HG03565 (cell line): ENCODE data around the gene MCOLN3.
"Not testable (repeated sequence)": the region's sequence is repeated elsewhere in the genome, so short reads cannot be mapped to it uniquely, and the experiment has no call there.

Experiments used
- ATAC-seq: cut with Tn5 transposase; IDR thresholded peaks from one replicate; pipeline ENCODE4 v1.9.1; 2021; ENCODE audit warnings: mild to moderate bottlenecking, moderate library complexity; ENCODE audit not compliant: unreplicated experiment

MCOLN3 gene

DNA sequence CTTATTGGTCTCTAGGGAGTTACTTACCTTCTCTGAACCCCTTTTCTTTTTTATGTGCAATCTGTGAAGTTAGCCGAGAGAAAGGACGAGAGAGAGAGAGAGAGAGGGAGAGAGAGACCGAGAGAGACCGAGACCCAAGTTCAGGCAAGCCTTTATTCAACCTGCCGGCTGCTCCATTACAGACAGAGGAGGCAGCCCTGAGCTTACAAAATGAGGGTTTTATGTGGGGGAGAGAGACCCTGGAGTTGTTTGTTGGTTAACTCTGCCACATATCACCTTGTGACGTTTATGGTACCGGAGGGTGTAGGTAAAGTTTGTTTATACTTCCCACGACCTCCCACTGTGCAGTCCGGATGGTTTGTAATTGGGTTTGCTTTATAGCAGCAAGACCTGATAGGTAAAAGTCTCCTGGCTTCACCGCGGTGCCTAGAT, 1.5 kb upstream of the MCOLN3 start:
- no peak for ATAC-seq

DNA sequence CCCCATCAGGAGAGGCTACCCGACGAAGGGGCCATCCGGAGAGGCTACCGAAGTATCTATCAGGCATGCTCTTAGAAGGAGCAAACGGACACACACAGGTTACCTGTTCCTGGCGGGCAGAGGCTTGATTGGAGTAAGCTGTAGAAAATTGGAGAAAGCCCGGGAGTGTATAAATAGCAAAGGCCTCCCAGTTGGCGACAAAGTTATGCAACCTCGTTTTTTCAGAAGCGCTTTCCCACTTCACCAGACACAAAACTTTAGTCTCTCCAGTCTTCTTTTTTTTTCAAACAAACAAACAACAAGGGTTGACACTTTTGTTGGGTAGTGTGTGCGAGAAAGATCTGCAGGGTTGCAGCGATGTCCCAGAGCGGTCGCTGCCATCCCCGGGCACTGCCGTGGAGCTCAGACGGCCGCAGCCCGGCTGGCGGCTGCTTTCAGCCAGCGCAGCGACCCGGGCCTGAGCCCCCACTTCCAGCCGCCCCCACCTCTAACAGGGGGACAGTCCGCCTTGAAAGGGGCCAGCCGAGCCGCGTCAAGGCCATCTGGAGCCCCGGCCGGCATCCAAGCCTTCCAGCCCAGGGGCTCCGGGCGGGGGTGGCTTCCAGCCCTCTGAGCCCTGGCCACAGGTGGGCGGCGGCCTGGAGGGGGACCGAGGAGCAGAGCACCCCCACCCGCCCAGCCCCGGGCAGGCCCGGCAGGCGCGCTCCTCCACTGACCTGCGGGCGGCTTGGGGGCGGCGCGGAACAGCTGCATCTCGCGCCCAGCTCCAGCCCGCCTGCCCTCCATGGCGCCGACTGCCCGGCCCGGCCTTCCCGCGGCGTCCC, 616 bp downstream of the MCOLN3 start:
- ATAC-seq: peak; percentile 33

DNA sequence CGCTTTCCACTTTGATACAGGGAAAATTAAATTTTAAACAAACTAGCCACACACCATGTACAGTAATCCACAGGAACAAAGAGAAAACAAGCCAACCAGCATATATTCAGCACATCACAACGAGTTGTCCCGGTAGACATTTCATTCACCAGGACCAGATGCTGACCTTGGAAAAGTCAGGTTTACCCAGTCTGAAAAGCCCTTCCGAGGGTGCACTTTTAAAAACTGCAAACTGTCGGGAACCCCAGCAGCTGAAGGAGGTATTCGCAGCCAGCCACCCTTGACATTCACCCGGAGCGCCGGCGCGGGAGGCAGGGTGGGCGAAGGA, 1.2 kb downstream of the MCOLN3 start:
- no peak for ATAC-seq

DNA sequence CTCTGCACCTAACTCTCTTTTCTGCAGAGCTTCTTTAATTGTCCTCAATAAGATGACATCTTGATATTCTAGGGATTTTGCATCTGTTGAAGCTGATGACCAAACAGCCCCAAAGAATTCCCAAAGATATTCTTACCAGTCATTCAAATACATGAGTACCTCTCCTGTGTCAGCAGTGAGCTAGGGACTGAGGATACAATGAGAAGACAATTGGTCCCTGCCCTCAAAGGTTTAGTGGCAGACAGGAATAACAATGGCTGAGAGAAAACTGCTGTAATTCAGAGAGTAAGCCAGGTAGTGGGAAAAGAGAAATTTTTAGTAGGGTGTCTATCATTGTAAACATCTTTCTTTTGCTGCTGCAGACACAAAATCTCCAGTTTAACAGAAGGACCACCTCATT, 5.9 kb downstream of the MCOLN3 start:
- ATAC-seq: no peak

DNA sequence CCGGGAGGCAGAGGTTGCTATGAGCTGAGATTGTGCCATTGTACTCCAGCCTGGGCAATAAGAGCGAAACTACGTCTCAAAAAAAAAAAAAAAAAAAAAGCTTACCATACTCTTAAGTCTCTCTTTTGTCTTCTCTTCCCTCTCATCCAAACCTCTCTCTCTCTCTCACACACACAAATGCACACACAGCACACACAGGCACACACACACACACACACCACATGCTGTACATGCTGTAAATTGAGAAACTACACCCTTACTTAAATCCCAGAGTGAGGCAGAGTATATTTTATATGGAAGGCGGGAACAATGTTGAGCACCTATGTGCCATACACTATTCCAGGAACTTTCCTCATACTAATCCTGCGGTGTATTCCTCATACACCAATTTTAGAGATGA, 6.5 kb downstream of the MCOLN3 start:
- no peak for ATAC-seq

DNA sequence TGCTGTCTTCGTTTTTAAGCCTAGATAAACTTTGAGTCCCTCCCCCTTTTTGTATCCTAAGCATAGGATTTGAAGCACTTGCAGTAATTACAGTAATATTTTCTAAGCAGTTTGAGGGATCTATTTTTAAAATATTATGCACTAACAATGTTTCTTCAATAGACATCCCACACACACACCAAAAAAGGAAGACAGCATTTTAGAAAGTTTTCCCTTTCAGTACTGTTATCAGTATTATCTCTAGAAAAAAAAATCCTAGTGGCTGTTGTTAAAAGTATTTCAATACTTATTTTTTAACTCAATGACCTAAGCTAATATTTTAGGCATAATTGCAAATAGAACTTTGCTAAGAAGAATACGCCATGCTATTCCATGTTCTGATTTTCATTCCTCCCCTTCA, 15.1 kb downstream of the MCOLN3 start:
- ATAC-seq: no peak

DNA sequence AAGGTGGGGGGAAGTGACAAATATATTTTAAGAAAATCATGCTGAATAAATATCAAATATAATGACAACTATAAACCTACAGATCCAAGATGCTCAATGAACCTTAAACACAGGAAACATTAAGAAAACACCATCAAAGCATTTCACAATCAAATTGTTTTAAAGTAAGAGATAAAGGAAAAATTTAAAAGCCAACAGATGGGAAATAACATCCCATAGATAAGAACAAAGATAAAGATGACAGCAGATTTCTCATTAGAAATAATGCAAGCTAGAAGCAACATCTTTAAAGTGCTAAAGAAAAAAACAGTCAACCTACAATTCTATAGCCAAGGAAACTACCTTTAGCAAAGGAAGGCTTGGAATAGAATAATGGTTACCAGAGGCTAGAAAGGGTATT, 17.8 kb downstream of the MCOLN3 start:
- no peak for ATAC-seq

DNA sequence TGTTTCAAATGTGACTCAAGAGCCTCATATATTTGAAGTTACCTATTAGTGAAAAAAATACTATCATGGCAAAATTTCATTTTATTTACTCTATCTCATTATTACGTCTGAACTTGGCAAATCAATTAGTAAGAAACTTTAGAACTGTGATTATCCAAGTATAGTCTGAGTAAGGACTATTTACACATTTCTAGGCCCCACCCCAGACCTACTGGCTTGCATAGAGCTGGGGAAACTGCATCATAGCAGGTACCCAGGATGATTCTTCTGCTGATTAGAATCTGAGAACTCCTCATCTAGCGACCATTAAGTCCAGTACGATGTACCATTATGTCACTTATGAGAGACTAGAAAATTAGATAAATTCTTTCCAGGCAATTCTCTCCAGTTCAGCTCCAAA, 20.1 kb downstream of the MCOLN3 start:
- no peak for ATAC-seq

DNA sequence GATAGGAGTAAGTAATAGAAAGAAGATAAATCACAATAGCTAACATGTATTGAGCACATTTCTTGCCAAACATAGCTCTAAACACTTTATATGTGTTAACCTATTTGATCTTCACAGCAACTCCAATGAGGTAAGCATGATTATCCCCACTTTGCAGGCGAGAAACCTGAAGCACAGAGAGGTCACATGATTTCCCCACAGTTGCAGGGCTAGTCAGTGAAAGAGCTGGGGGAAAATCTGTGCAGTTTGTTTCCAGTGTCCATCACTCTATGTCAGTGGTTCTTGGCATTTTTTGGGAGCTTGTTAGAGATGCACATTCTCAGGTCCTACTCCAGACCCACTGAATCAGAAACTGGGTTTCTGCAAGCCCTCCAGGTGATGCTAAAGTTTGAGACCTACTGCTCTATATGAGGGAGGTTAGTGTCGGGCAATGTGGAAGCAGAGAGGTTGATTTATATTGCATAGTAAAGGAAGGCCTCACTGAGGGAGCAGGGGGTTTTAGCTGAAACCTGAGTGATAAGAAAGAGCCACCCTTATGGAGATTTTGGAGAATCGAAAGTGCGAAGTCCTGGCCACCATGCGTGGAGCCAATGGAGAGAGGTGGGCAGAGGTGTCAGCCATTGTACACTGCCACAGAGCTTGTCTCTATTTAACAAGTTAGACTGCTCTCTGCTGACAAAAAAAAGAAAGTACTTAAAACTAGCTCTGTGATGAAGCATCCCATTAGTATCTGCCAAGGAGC, 20.9 kb downstream of the MCOLN3 start:
- peak; percentile 80 for ATAC-seq

DNA sequence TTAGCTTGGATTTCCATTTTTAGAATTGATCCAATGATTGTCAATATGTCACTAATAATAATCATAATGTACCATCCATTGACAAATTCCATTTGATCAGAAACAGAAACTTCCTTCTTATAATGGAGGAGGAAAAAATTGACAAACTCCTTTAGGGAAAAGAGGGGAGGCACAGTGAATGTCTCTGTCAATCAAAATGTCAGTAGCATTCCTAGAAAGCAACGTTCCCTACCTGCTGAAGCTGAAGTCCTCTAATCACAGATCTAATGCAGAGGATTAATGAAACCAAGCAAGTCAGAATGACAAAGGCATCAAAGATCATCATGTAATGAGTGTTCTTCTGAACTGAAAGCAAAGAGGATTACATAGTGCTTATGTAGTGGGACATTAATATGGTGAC, 22.4 kb downstream of the MCOLN3 start:
- no peak for ATAC-seq

DNA sequence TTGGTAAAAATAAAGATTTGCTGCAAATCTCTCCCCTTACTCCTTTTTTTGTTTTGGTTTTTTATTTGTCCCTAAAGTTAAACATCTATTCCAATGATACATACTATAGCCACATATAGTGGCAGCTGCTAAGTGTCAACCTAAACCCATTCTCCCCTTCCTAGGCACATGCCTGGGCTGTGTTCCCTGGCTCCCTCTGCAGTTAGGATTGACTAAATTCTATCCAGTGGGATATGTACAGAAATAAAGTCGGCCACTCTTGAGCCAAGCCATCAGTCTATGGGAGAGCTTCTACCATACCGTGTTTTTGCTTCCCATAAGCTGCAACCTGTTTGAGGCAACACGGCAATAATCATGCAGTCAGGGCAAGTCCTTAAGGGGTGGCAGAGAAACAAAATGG, 23.6 kb downstream of the MCOLN3 start:
- ATAC-seq: no peak

DNA sequence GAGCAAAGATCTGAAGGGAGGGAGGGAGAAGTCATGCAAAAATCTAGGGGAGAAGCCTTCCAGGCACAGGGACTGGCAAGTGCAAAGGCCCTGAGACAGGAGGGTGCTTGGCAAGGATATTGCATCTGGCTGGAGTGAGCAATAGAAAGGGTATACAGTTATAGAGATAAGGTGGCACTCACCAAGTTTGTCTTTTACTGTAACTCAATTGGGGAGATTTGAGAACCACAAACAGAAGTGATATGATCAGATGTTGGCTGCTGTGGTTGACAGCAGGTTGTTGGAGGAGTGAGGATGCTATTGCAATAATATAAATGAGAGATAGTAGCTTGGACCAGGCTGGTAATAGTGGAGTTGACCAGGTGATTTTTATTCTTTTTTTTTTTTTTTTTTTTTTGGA, 25.6 kb downstream of the MCOLN3 start:
- ATAC-seq: no peak

DNA sequence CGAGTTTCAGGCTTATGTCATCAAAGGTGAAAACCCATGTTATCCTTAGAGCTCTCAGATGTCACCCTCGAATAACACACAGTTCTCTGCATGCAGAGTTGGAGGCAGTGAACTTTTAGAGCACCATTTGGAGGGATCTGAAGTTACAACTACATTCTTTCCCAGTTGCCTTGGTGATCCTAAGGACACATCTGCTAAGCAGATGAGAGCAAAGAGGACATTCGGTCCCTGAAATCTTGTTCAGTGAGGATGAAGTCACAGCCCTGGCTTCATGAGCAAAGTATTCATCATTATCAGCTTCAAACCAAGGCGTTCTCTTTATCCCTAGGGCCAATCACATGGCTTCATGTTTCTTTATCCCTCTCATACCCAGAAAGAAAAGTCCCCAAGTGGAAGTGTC, 28.3 kb downstream of the MCOLN3 start:
- ATAC-seq: no peak

DNA sequence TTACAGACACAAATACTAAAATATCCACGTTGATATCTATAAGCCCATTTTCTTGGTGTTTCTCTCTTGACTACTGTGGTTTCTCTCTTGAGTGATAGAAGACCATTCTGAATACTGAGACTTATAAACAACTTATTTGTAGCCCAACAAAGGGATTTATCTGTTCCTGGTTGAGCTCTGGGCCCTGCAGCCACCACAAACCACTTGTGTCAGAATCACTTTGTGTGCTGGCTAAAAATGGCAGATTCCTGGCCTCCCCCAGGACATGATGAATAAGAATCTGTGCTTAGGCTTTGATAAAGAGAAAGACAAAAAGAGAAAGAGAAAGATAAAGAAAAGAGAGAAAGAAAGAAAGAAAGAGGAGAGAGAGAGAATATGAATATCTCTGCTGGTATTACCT, 32.5 kb downstream of the MCOLN3 start:
- ATAC-seq: no peak

DNA sequence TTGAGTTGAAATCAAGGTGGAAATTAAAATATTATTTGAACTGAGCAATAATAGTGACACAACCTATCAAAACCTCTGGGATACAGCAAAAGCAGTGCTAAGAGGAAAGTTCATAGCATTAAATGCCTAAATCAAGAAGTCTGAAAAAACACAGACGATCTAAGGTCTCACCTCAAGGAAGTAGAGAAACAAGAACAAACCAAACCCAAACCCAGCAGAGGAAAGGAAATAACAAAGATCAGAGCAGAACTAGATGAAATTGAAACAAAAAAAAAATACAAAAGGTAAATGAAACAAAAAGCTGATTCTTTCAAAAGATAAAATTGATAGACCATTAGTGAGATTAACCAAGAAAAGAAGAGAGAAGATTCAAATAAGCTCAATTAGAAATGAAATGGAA, 42.7 kb downstream of the MCOLN3 start:
- ATAC-seq: not testable (repeated sequence)

DNA sequence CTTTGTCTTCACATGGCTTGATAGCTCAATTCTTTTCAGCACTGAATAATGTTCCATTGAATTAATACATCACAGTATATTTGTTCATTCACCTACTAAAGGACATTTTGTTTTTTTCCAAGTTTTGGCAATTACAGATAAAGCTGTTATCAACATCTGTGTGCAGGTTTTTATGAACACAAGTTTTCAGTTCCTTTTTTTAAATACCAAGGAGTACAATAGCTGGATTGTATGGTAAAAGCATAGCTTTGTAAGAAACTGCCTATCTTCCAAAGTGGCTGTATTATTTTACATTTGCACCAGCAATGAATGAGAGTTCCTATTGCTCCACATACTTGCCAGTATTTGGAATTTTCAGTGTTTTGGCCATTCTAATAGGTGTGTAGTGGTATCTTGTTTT, 46.6 kb downstream of the MCOLN3 start:
- ATAC-seq: no peak

DNA sequence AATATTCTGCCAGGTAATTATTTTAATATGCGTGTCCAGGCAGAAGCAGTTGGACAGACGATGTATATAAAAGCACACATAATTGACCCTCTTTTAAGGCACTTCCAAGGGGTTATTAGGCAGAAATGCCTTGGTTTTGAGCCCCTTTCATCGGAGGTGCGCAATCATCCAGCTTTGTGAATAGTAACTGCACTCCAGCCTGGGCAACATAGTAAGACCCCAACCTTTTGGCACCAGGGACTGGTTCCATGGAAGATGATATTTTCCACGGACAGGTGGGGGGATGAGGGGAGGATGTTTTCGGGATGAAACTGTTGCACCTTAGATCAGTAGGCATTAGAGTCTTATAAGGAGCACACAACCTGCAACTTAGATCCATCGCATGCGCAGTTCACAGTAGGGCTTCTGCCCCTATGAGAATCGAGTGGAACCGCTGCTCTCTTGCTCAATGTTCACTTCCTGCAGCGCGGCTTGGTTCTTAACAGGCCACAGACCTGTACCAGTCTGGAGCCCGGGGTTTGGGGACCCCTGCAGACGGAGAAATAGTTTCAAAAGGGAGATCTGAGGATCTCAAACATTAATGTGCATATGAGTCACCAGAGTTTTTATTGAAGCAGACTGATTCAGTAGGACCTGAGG, 49.5 kb downstream of the MCOLN3 start:
- peak; percentile 28 for ATAC-seq

DNA sequence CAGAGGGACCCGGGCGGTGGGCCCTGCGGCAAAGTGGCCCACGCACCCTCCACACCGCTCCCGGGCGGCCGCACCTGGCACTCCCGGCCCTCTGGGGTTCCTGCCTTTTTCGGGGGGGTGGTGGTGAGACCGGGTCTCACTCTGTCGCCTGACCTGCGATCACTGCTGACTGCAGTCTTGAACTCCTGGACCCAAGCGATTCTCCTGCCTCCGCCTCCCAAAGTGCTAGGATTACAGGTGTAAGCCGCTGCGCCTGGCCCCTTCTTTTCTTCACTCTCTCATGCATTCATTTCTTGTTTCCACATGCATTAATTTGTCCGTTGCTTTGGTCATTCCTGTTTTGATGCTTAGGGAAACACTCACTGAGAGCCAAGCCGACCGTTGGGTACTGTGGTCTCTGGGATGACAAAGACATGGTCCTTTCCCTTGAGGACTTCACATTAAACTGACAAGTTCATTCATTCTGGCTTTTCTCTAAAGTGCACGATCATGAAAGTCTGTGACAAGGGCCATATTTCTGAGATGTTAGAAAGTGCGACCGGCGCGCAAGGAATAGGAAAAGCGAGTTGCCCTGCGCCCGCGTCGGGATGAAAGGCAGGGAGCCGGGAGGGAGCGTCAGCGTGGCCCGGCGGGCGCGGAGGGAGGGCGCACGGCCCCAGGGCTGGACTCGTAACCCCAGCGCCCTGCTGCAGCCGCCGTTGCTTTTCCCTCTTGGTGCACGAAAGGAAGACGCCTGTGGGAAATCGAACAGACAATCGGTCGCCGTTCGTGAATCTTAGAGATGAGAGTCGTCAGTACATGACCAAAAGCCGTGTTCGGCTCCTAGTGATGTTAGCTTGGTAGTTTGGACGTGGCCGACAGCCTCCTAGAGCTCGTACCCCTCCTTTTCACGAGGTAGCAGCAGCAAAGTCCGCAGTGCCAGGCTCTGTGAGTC, 50.4 kb downstream of the MCOLN3 start:
- no peak for ATAC-seq

DNA sequence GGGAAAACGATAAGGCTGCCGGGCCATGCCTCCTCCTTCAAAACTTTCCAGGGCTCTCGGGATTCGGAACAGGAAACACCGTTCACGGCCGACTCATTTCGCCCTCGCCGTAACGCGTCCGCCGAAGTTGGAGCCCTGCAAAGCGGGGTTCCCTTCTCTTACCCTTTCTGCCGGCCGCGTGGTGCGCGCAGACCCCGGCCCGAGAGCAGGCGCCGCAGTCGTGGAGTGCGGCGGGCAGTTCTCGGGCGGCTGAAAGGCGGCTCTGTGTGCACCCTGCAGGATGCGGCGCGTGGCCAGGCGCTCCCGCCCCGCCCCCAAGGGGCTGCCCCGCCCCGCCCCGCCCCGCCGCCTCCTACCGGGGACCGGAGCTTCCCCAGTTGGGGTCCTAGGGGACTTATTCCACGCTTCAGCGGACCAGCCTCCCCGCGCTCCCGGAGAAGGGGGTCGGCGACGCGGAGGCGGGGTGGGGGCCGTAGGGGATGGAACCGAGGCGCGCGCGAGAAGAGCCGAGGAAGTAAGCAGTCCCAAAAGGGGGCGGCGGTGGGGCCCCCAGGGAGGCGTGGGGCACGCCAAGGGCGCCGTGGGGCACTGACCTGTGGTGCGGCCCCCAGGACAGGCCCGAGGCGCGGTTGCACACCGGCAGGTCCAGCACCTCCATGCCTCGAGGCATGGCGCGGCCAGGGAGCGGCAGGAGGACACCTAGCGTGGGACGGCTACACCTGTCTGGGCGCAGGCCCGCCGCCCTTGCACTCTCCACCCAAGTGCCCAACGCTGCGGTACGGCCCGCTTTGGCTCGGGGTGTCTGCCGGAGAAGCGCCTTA, 51.2 kb downstream of the MCOLN3 start, which contains the start of gene MCOLN2:
Gene MCOLN2, minus strand, starts transcription at position 268 of the 821 bp plus-strand sequence. Its CDS starts 241 bp downstream, at position 27.
- ATAC-seq: peak; percentile 24
